SU-DHL-6 (cell line): Measurements from ENCODE around the gene MARS1.

ENCODE experiments used
- EZH2phosphoT487 ChIP-seq: fragments of 200-600 bp; sonication (generic), shearing (Covaris generic); conservative IDR thresholded peaks from 2 replicates; pipeline ENCODE4 v1.6.1; 2018; ENCODE audit warnings: mild to moderate bottlenecking, antibody characterized with exemption, low read length, moderate library complexity, mixed read lengths
- TF ChIP-seq, protein P1 (sequence below): fragments of 200-600 bp; sonication (generic); IDR thresholded peaks from one replicate; pipeline ENCODE4 v1.5.1; 2017; ENCODE audit warnings: antibody characterized with exemption, mild to moderate bottlenecking, low read length, moderate library complexity; ENCODE audit not compliant: insufficient read depth, poor library complexity, severe bottlenecking

DNA sequence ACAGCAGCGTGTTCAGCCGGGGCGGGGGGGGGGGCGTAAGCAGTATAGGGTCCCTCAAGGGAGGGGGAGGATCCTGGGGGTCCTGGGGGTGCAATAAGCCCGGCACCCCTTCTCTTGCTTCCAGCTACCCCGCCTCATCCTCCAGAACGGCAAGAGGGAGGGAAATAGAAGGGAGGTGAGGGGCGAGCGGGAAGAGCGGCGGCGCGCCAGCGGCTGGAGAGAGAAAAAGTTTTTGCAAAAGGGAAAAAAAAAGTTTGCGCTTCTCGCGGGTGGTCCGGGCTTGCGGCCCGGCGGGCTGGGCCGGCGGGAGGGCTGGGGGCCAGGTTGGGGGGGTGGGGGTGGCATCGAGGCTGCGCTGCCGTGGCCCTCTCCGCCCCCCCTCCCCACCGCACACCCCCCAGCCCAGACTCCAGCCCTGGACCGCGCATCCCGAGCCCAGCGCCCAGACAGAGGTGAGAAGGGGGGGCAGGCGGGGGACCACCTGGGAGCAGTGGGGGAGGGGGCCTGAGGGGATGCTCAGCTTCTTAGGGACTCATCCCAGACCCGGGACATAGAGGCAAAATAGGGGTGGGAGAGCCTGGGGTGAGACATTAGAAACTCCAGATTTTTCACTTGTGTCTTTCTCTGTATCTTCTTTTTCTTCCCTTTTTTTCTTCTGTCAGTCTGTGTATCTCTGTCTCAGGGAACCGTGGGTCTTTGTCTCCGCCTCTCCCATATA lies 28.0 kb upstream of the MARS1 start, which contains the start of gene GLI1:
- TF ChIP-seq, protein P1, sequence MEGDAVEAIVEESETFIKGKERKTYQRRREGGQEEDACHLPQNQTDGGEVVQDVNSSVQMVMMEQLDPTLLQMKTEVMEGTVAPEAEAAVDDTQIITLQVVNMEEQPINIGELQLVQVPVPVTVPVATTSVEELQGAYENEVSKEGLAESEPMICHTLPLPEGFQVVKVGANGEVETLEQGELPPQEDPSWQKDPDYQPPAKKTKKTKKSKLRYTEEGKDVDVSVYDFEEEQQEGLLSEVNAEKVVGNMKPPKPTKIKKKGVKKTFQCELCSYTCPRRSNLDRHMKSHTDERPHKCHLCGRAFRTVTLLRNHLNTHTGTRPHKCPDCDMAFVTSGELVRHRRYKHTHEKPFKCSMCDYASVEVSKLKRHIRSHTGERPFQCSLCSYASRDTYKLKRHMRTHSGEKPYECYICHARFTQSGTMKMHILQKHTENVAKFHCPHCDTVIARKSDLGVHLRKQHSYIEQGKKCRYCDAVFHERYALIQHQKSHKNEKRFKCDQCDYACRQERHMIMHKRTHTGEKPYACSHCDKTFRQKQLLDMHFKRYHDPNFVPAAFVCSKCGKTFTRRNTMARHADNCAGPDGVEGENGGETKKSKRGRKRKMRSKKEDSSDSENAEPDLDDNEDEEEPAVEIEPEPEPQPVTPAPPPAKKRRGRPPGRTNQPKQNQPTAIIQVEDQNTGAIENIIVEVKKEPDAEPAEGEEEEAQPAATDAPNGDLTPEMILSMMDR: no peak
- TF ChIP-seq EZH2phosphoT487: no peak
